ENCODE results near the gene SLC4A11. TPM values are rescaled to one million over a fixed set of nuclear protein-coding genes. Genes with fewer than 3 reads are reported as not detected.

The SLC4A11 gene
- polyA plus RNA-seq, 1 donor from 2014 or later: 0.19 TPM

GRCh38 chr20:3279761-3280160, 40.8 kb upstream of the SLC4A11 start:
- no peaks in the 10 kb centered on the region for H3K27me3 ChIP-seq (ENCODE audit: insufficient read depth, low read depth, low read length)
- no peak overlapping the region for H2AFZ ChIP-seq (ENCODE audit: low read depth, low read length)
- H3K4me3 ChIP-seq (ENCODE audit: low read length): no peak overlapping the region
- no peaks in the 10 kb centered on the region for H3K9me3 ChIP-seq (ENCODE audit: low read length)
- TF ChIP-seq MXI1 (conservative IDR thresholded peaks at IDR 0.05; ENCODE audit: poor library complexity, severe bottlenecking) (no peak), REST (IDR thresholded peaks at IDR 0.05; ENCODE audit: borderline replicate concordance) (no peak), RAD21 (conservative IDR thresholded peaks at IDR 0.05) (no peak), SMC3 (conservative IDR thresholded peaks at IDR 0.05; ENCODE audit: poor library complexity) (no peak), EP300 (conservative IDR thresholded peaks at IDR 0.05; ENCODE audit: poor library complexity, severe bottlenecking) (no peak), CTCF (IDR thresholded peaks at IDR 0.05; ENCODE audit: poor library complexity, severe bottlenecking) (no peak), EZH2 (IDR thresholded peaks at IDR 0.05; ENCODE audit: borderline replicate concordance, insufficient read depth, low read length, poor library complexity, severe bottlenecking) (no peak), POLR2AphosphoS5 (IDR thresholded peaks at IDR 0.05) (no peak)
- H3K27ac ChIP-seq (ENCODE audit: low read length): no peak overlapping the region
- no peak overlapping the region for H3K4me2 ChIP-seq (ENCODE audit: low read length)
- no peaks in the 10 kb centered on the region for H3F3A ChIP-seq (ENCODE audit: insufficient read depth, low read length, poor library complexity, severe bottlenecking)
- H3K9me2 ChIP-seq (ENCODE audit: insufficient read depth, low read length): no peaks in the 10 kb centered on the region
- H4K20me1 ChIP-seq (ENCODE audit: insufficient read depth): no peaks in the 10 kb centered on the region
- no peaks in the 10 kb centered on the region for H3K79me2 ChIP-seq (replicated peaks; ENCODE audit: insufficient read depth, low read length)
- no peak overlapping the region for H3K9ac ChIP-seq (ENCODE audit: low read length)
- no peaks in the 10 kb centered on the region for H3K36me3 ChIP-seq (ENCODE audit: insufficient read depth, low read length)

GRCh38 chr20:3277686-3278465, 38.9 kb upstream of the SLC4A11 start:
- Histone ChIP-seq H3F3A (ENCODE audit: insufficient read depth, low read length, poor library complexity, severe bottlenecking) (no peaks in the 10 kb centered on the region), H3K27me3 (ENCODE audit: insufficient read depth, low read depth, low read length) (no peaks in the 10 kb centered on the region), H4K20me1 (ENCODE audit: insufficient read depth) (no peaks in the 10 kb centered on the region), H3K27ac (ENCODE audit: low read length) (no peak overlapping the region), H2AFZ (ENCODE audit: low read depth, low read length) (no peak overlapping the region), H3K9me3 (ENCODE audit: low read length) (no peaks in the 10 kb centered on the region), H3K36me3 (ENCODE audit: insufficient read depth, low read length) (peaks cover 7% of the 10 kb centered on the region), H3K4me3 (ENCODE audit: low read length) (no peak overlapping the region), H3K9ac (ENCODE audit: low read length) (no peak overlapping the region), H3K79me2 (replicated peaks; ENCODE audit: insufficient read depth, low read length) (no peaks in the 10 kb centered on the region), H3K9me2 (ENCODE audit: insufficient read depth, low read length) (no peaks in the 10 kb centered on the region), H3K4me2 (ENCODE audit: low read length) (no peak overlapping the region)
- TF ChIP-seq REST (IDR thresholded peaks at IDR 0.05; ENCODE audit: borderline replicate concordance) (no peak), EP300 (conservative IDR thresholded peaks at IDR 0.05; ENCODE audit: poor library complexity, severe bottlenecking) (no peak), SMC3 (conservative IDR thresholded peaks at IDR 0.05; ENCODE audit: poor library complexity) (no peak), TAF1 (IDR thresholded peaks at IDR 0.05; ENCODE audit: low read depth) (no peak), CTCF (IDR thresholded peaks at IDR 0.05; ENCODE audit: poor library complexity, severe bottlenecking) (no peak), RAD21 (conservative IDR thresholded peaks at IDR 0.05) (no peak), MXI1 (conservative IDR thresholded peaks at IDR 0.05; ENCODE audit: poor library complexity, severe bottlenecking) (no peak), EZH2 (IDR thresholded peaks at IDR 0.05; ENCODE audit: borderline replicate concordance, insufficient read depth, low read length, poor library complexity, severe bottlenecking) (no peak), POLR2AphosphoS5 (IDR thresholded peaks at IDR 0.05) (no peak)
